ENCODE data around the gene KAZN.

DNA sequence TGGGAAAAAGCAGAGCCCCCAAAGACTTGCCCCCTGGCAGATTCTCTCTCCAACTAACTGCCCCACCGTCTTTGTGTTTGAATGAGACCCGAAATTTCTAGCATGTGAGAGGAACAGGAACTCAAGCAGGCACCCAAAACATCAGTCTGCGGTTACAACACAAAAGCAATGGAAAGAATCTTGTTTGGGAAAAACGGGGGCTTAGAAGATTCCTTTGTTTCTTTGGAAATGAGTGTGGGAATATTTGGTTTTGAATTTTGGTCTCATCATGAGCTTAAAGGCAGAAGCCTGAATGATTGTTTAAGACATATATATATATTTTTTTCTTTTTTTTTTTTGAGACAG is 366.2 kb downstream of the KAZN start:
- TF ChIP-seq, protein P1, sequence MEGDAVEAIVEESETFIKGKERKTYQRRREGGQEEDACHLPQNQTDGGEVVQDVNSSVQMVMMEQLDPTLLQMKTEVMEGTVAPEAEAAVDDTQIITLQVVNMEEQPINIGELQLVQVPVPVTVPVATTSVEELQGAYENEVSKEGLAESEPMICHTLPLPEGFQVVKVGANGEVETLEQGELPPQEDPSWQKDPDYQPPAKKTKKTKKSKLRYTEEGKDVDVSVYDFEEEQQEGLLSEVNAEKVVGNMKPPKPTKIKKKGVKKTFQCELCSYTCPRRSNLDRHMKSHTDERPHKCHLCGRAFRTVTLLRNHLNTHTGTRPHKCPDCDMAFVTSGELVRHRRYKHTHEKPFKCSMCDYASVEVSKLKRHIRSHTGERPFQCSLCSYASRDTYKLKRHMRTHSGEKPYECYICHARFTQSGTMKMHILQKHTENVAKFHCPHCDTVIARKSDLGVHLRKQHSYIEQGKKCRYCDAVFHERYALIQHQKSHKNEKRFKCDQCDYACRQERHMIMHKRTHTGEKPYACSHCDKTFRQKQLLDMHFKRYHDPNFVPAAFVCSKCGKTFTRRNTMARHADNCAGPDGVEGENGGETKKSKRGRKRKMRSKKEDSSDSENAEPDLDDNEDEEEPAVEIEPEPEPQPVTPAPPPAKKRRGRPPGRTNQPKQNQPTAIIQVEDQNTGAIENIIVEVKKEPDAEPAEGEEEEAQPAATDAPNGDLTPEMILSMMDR (tag by site-specific recombination; IDR thresholded peaks at IDR 0.05) = no peak
- TF ChIP-seq ZNF138 (tag by site-specific recombination; IDR thresholded peaks at IDR 0.05; ENCODE audit: borderline replicate concordance) = no peak
- no peak for TF ChIP-seq ZBTB7A (tag by site-specific recombination; IDR thresholded peaks at IDR 0.05; ENCODE audit: low read depth)
- TF ChIP-seq, protein P2, sequence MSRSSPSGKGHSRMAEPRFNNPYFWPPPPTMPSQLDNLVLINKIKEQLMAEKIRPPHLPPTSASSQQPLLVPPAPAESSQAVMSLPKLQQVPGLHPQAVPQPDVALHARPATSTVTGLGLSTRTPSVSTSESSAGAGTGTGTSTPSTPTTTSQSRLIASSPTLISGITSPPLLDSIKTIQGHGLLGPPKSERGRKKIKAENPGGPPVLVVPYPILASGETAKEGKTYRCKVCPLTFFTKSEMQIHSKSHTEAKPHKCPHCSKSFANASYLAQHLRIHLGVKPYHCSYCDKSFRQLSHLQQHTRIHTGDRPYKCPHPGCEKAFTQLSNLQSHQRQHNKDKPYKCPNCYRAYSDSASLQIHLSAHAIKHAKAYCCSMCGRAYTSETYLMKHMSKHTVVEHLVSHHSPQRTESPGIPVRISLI (tag by site-specific recombination; IDR thresholded peaks at IDR 0.05) = no peak
- TF ChIP-seq ZNF292 (tag by site-specific recombination; IDR thresholded peaks at IDR 0.05; ENCODE audit: borderline replicate concordance, low read depth) = no peak
- TF ChIP-seq, protein P3, sequence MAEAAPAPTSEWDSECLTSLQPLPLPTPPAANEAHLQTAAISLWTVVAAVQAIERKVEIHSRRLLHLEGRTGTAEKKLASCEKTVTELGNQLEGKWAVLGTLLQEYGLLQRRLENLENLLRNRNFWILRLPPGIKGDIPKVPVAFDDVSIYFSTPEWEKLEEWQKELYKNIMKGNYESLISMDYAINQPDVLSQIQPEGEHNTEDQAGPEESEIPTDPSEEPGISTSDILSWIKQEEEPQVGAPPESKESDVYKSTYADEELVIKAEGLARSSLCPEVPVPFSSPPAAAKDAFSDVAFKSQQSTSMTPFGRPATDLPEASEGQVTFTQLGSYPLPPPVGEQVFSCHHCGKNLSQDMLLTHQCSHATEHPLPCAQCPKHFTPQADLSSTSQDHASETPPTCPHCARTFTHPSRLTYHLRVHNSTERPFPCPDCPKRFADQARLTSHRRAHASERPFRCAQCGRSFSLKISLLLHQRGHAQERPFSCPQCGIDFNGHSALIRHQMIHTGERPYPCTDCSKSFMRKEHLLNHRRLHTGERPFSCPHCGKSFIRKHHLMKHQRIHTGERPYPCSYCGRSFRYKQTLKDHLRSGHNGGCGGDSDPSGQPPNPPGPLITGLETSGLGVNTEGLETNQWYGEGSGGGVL (tag by site-specific recombination; IDR thresholded peaks at IDR 0.05) = no peak
- TF ChIP-seq, protein P4, sequence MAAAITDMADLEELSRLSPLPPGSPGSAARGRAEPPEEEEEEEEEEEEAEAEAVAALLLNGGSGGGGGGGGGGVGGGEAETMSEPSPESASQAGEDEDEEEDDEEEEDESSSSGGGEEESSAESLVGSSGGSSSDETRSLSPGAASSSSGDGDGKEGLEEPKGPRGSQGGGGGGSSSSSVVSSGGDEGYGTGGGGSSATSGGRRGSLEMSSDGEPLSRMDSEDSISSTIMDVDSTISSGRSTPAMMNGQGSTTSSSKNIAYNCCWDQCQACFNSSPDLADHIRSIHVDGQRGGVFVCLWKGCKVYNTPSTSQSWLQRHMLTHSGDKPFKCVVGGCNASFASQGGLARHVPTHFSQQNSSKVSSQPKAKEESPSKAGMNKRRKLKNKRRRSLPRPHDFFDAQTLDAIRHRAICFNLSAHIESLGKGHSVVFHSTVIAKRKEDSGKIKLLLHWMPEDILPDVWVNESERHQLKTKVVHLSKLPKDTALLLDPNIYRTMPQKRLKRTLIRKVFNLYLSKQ (tag by site-specific recombination; IDR thresholded peaks at IDR 0.05; ENCODE audit: borderline replicate concordance) = no peak
- no peak for TF ChIP-seq ZNF302 (tag by site-specific recombination; IDR thresholded peaks at IDR 0.05; ENCODE audit: low read depth)
- TF ChIP-seq KLF10 (tag by site-specific recombination; IDR thresholded peaks at IDR 0.05) = no peak
- TF ChIP-seq ZSCAN30 (tag by site-specific recombination; IDR thresholded peaks at IDR 0.05) = no peak
- TF ChIP-seq ZNF791 (tag by site-specific recombination; IDR thresholded peaks at IDR 0.05) = no peak
- TF ChIP-seq, protein P5, sequence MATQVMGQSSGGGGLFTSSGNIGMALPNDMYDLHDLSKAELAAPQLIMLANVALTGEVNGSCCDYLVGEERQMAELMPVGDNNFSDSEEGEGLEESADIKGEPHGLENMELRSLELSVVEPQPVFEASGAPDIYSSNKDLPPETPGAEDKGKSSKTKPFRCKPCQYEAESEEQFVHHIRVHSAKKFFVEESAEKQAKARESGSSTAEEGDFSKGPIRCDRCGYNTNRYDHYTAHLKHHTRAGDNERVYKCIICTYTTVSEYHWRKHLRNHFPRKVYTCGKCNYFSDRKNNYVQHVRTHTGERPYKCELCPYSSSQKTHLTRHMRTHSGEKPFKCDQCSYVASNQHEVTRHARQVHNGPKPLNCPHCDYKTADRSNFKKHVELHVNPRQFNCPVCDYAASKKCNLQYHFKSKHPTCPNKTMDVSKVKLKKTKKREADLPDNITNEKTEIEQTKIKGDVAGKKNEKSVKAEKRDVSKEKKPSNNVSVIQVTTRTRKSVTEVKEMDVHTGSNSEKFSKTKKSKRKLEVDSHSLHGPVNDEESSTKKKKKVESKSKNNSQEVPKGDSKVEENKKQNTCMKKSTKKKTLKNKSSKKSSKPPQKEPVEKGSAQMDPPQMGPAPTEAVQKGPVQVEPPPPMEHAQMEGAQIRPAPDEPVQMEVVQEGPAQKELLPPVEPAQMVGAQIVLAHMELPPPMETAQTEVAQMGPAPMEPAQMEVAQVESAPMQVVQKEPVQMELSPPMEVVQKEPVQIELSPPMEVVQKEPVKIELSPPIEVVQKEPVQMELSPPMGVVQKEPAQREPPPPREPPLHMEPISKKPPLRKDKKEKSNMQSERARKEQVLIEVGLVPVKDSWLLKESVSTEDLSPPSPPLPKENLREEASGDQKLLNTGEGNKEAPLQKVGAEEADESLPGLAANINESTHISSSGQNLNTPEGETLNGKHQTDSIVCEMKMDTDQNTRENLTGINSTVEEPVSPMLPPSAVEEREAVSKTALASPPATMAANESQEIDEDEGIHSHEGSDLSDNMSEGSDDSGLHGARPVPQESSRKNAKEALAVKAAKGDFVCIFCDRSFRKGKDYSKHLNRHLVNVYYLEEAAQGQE (tag by site-specific recombination; IDR thresholded peaks at IDR 0.05) = no peak
- TF ChIP-seq, protein P6, sequence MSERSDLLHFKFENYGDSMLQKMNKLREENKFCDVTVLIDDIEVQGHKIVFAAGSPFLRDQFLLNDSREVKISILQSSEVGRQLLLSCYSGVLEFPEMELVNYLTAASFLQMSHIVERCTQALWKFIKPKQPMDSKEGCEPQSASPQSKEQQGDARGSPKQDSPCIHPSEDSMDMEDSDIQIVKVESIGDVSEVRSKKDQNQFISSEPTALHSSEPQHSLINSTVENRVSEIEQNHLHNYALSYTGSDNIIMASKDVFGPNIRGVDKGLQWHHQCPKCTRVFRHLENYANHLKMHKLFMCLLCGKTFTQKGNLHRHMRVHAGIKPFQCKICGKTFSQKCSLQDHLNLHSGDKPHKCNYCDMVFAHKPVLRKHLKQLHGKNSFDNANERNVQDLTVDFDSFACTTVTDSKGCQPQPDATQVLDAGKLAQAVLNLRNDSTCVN (tag by site-specific recombination; optimal IDR thresholded peaks at IDR 0.05) = no peak
- no peak for TF ChIP-seq ZNF747 (tag by site-specific recombination; IDR thresholded peaks at IDR 0.05)

All from HEK293 (cell line).